Right lobe of liver (tissue), 6 donors: ENCODE measurements around the gene VARS2. TPM values are rescaled to one million over a fixed set of nuclear protein-coding genes. Genes with fewer than 3 reads are reported as not detected.

Experiments
- ATAC-seq, 4 donors: fragments of 200-7000 bp; cut with Tn5 transposase; one replicate each; pipeline ENCODE4 v1.9.1; 2020; ENCODE audit warnings: mild to moderate bottlenecking in 4 of 4, moderate library complexity in 4 of 4
- DNase-seq, 3 donors: peaks; one replicate each; pipeline ENCODE4 v3.0.0-alpha.2; 2020
- H3K27ac ChIP-seq, 3 donors: fragments of 200-600 bp; one replicate each; pipeline ENCODE4 v1.8.0; 2022
- H3K27me3 ChIP-seq, 2 donors: fragments of 200-600 bp; one replicate each; pipeline ENCODE4 v1.8.0; 2022
- H3K36me3 ChIP-seq, 4 donors: fragments of 200-600 bp; sonication (generic) in 1 of 4; one replicate each; pipeline versions ENCODE4 v1.5.1 to v1.8.0; 2017 to 2022; ENCODE audit warnings: control low read depth in 1 of 4
- H3K4me1 ChIP-seq, 4 donors: fragments of 200-600 bp; sonication (generic) in 1 of 4; one replicate each; pipeline versions ENCODE4 v1.5.1 to v1.8.0; 2017 to 2022; ENCODE audit warnings: control low read depth in 1 of 4
- H3K4me3 ChIP-seq, 3 donors: fragments of 200-600 bp; one replicate each; pipeline ENCODE4 v1.8.0; 2022
- H3K9me3 ChIP-seq, 4 donors: fragments of 200-600 bp; sonication (generic) in 1 of 4; one replicate each; pipeline versions ENCODE4 v1.5.1 to v1.8.0; 2017 to 2022; ENCODE audit warnings: control low read depth in 1 of 4
- CTCF ChIP-seq, 4 donors: fragments of 200-600 bp in 3 of 4; fragments of 450-650 bp in 1 of 4; IDR thresholded peaks; one replicate each; pipeline versions ENCODE4 v1.5.1 to v1.8.0; 2016 to 2022; ENCODE audit warnings: antibody characterized with exemption in 4 of 4, mild to moderate bottlenecking in 2 of 4
- POLR2A ChIP-seq: fragments of 450-650 bp; IDR thresholded peaks from one replicate; pipeline ENCODE4 v1.6.1; 2017; ENCODE audit warnings: antibody characterized with exemption, mild to moderate bottlenecking
- WGBS: methylation state at CpG from one replicate; pipeline ENCODE4 v1.1.6; 2018; ENCODE audit warnings: low coverage, low lambda C conversion rate; ENCODE audit not compliant: insufficient coverage; ENCODE audit errors: missing lambda C conversion rate; 5-methylcytosine and 5-hydroxymethylcytosine counted together
- intact Hi-C, 2 donors: fragments of 100-400 bp; cut with DNase I; formaldehyde crosslinking; loops; one replicate each; pipeline versions ENCODE4 v1.11.2 to v1.14.1; 2022
- total RNA-seq, 6 experiments: library from RNA; depleted of rRNA in 2 of 6; stranded (reverse); fragments of >200 nt in 2 of 6; fragmentation: NEBNext Ultra II Directional in 3 of 6; extraction: Animal tissue kit (Norgen Biotek cat#: 25700) in 3 of 6; gene quantifications; one replicate each; pipeline versions ENCODE4 v1.1.0 to v1.2.4, GENCODE V29; 2016 to 2023
- donor health status: DM: no; HTN: yes; CAD: no.
- donor health status: DM: no; HTN: no; CAD: no.
- donor health status: DM: no; HTN: no; CAD: no.
- donor health status: DM: no; HTN: yes; CAD: no.
- donor health status: DM: no; HTN: yes; CAD: no.

VARS2 gene
- total RNA-seq, 6 experiments from 2014 or later: 21.5 to 36.1 (median 25.9) TPM

- Histone ChIP-seq H3K27me3 (no peaks in the 10 kb centered on the region), H3K36me3 (no peaks in the 10 kb centered on the region), H3K9me3 (no peaks in the 10 kb centered on the region), H3K4me1 (peaks cover 0 to 3% (median 0%) of the 10 kb centered on the region in 4 donors), H3K27ac (peak overlapping the region; percentile 25 to 69 (median 36)), H3K4me3 (peak overlapping the region; percentile 15 to 54 (median 41))
- WGBS: 12% methylated on average over 15 of the region's 15 CpGs
- DNase-seq (peak; percentile 87 to 89 (median 89)), ATAC-seq (peak; percentile 96 to 99 (median 96))
- TF ChIP-seq POLR2A (peak; percentile 38), CTCF (IDR thresholded peaks at IDR 0.05) (peak; percentile 85 to 95 (median 88))
- intact Hi-C loops: loop anchor here in 1 of 2 donors (5.0 kb wide), 1 partner anchor 45 kb away; no protein-coding TSS in a partner anchor
Measured at GRCh38 chr6:30877419-30878262, 36.4 kb upstream of the VARS2 start.

GRCh38 chr6:30879684-30880427 is 34.2 kb upstream of the VARS2 start:
- DNase-seq: no peak
- intact Hi-C loops: loop anchor here (5.0 to 10.0 kb wide), 2 partner anchors 48 to 55 kb away; no protein-coding TSS in a partner anchor

GRCh38 chr6:30880698-30881252 is 33.3 kb upstream of the VARS2 start:
- TF ChIP-seq CTCF (IDR thresholded peaks at IDR 0.05) (no peak), POLR2A (no peak)
- H3K36me3 ChIP-seq: no peaks in the 10 kb centered on the region
- DNase-seq: no peak

More at GRCh38 chr6:30879684-30880427, 34.2 kb upstream of the VARS2 start:
- 82% methylated on average over 6 of the region's 8 CpGs for WGBS
- no peak overlapping the region for H3K4me3 ChIP-seq
- no peaks in the 10 kb centered on the region for H3K27me3 ChIP-seq
- TF ChIP-seq POLR2A (no peak), CTCF (IDR thresholded peaks at IDR 0.05) (no peak)
- ATAC-seq: no peak
- H3K9me3 ChIP-seq: no peaks in the 10 kb centered on the region
- no peaks in the 10 kb centered on the region for H3K36me3 ChIP-seq
- peaks cover 0 to 3% (median 0%) of the 10 kb centered on the region in 4 donors for H3K4me1 ChIP-seq
- H3K27ac ChIP-seq: no peak overlapping the region

GRCh38 chr6:30881392-30882203 is 32.4 kb upstream of the VARS2 start:
- Histone ChIP-seq H3K27me3 (no peaks in the 10 kb centered on the region), H3K36me3 (no peaks in the 10 kb centered on the region), H3K4me1 (peaks cover 0 to 3% (median 0%) of the 10 kb centered on the region in 4 donors), H3K27ac (no peak overlapping the region), H3K9me3 (no peaks in the 10 kb centered on the region), H3K4me3 (no peak overlapping the region)
- 64% methylated on average over 11 of the region's 14 CpGs for WGBS
- DNase-seq (no peak), ATAC-seq (no peak)
- intact Hi-C loops: loop anchor here in 1 of 2 donors (10.0 kb wide), 1 partner anchor 57 kb away; no protein-coding TSS in a partner anchor
- TF ChIP-seq CTCF (IDR thresholded peaks at IDR 0.05) (no peak), POLR2A (no peak)

More at GRCh38 chr6:30880698-30881252, 33.3 kb upstream of the VARS2 start:
- ATAC-seq: no peak
- Histone ChIP-seq H3K4me1 (peaks cover 0 to 3% (median 0%) of the 10 kb centered on the region in 4 donors), H3K27ac (no peak overlapping the region), H3K27me3 (no peaks in the 10 kb centered on the region), H3K4me3 (no peak overlapping the region), H3K9me3 (no peaks in the 10 kb centered on the region)
- intact Hi-C loops: loop anchor here in 1 of 2 donors (10.0 kb wide), 1 partner anchor 56 kb away; no protein-coding TSS in a partner anchor
- 88% methylated on average over 13 of the region's 16 CpGs for WGBS
